D721Med (cell line): ENCODE measurements around the gene MCTP1.
A peak's percentile ranks its signal among the peaks of the same experiment; 100 is the strongest.

Source experiments
- DNase-seq: peaks from one replicate; pipeline ENCODE4 v3.0.0; 2011; ENCODE audit warnings: low spot score; ENCODE audit not compliant: insufficient read length
- FAIRE-seq: peaks from 2 replicates; lab custom pipeline; 2011; peaks lifted over from hg19 to GRCh38; lab: Jason Lieb, UNC
- TF ChIP-seq, protein P1 (sequence below): IDR thresholded peaks from 2 replicates; pipeline ENCODE4 v1.5.1; 2012; ENCODE audit warnings: mild to moderate bottlenecking, control low read depth; ENCODE audit not compliant: insufficient read depth; ENCODE audit errors: missing control alignments

Gene MCTP1

DNA sequence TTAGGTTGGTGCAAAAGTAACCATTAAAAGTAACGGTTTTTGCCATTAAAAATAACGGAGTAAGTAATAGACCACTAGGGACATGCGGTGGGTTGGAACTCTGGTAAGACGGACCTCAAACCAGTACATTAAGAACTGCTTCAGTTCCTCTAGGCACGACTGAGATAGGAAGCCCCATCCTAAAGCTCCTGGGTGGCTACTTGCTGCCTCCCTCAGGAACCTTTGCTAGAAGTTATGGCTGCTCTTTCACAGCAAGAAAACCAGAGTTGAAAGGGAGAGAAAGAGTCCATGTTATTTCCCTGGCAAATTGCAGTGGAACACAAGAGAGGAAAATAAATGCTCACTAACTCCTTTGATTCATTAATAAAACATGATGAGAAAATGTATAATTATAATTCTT, 47.6 kb downstream of the MCTP1 start:
- FAIRE-seq, result no peak
- TF ChIP-seq, protein P1, sequence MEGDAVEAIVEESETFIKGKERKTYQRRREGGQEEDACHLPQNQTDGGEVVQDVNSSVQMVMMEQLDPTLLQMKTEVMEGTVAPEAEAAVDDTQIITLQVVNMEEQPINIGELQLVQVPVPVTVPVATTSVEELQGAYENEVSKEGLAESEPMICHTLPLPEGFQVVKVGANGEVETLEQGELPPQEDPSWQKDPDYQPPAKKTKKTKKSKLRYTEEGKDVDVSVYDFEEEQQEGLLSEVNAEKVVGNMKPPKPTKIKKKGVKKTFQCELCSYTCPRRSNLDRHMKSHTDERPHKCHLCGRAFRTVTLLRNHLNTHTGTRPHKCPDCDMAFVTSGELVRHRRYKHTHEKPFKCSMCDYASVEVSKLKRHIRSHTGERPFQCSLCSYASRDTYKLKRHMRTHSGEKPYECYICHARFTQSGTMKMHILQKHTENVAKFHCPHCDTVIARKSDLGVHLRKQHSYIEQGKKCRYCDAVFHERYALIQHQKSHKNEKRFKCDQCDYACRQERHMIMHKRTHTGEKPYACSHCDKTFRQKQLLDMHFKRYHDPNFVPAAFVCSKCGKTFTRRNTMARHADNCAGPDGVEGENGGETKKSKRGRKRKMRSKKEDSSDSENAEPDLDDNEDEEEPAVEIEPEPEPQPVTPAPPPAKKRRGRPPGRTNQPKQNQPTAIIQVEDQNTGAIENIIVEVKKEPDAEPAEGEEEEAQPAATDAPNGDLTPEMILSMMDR, result no peak
- DNase-seq, result no peak

DNA sequence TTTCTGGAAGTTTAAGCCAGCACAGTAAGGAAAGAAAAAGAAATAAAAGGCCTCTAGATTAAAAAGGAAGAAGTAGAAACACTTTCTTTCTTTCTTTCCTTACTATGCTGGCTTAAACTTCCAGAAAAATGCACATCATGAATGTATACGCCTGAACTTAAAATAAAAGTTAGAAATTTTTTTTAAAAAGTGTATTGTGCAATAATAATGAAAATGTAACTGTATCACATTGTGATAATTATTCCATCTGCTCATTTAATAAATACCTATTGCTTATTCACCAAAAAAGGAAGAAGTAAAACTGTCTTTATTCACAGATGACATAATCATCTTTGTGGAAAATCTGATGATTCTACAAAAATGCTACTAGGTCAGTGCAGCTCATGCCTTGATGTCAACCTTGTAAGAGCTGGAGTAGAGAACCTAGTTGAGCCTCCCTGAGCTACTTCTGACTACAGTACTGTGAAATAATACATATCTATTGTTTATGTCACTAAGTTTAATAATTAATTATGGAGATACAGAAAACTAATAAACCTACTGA, 49.4 kb downstream of the MCTP1 start:
- peak; percentile 25 for FAIRE-seq

DNA sequence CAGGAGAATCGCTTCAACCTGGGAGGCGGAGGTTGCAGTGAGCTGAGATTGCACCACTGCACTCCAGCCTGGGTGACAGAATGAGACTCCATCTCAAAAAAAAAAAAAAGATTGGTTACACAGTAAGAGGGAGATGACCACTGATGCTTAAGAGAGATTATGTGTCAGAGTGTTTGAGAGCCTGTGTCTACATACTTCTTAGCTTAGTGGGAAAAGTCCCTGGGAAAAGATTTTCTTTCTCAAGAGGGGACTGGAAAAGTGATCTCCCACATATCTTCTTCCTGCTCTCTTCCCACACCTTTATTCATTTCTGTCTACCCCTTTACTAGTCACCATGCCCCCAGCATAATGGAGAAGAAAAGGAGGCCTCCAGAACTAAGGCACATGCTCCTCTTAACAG, 55.2 kb downstream of the MCTP1 start:
- DNase-seq, result no peak
- TF ChIP-seq, protein P1, result no peak
- FAIRE-seq, result no peak

More for the DNA sequence above, 49.4 kb downstream of the MCTP1 start:
- TF ChIP-seq, protein P1, result no peak
- no peak for DNase-seq

DNA sequence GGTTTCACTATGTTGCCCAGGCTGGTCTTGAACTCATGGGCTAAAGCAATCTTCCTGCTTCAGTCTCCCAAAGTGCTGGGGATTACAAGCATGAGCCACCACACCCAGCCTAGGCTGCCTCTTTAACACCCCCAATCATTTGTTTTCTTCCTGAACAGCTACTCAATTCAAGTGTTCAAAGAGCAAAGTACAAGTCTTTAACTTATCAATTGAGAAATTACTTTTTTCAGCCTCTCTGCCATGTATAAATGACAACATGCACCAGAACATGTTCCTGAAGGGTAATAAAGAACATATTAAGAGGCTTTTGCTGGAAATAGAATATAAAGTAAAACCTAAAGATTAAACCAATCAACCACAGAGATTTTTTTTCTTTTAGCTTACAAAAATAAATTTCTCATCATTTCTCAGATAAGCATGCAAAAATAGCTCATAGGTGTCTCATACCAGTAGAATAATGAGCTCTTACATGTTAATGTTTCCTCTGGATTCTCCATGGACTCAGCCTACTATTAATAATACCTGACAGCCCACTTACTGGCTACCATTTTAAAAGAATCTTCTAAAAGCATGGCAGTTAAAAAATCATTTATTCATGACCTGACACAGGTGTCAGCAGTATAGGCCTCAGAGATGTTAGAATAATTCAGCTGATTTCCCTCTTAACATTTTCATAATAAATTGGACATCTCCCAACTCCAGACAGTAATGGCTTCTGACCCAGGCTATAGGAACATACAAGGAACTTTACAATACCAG, 60.0 kb downstream of the MCTP1 start:
- DNase-seq (no peak), FAIRE-seq (no peak)
- TF ChIP-seq, protein P1, result no peak

DNA sequence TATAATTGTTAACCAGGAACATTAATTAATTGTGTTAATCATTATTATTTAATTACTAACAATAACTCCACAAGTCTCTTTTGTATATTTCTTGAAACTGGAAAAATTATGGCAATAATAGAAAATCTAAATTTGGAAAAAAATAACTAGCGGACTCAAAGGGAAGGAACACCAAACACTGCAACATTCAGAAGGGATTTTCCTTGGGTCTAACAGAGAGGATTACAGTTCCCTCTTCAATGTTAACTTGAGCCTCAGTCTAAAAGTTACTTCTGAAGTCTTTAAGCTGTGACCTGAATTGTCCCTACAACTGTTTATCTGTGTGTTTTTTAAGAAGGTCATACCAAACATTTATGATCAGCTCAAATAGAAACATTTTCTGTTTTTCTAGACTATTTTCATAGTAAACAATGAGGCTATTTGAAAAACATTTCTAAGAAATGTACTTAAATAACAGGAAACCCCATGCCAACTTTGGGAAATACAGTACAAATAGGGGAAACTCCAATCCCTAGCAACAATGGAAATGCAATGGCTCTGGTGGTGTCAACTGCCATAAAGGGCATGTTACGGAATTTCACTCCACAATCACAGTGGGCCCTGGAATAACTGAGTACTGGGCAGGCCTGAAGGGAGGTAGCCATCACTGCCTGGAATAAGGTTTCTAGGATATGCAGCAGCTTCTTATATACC, 61.2 kb downstream of the MCTP1 start:
- FAIRE-seq (no peak), DNase-seq (no peak)
- TF ChIP-seq, protein P1, result no peak

DNA sequence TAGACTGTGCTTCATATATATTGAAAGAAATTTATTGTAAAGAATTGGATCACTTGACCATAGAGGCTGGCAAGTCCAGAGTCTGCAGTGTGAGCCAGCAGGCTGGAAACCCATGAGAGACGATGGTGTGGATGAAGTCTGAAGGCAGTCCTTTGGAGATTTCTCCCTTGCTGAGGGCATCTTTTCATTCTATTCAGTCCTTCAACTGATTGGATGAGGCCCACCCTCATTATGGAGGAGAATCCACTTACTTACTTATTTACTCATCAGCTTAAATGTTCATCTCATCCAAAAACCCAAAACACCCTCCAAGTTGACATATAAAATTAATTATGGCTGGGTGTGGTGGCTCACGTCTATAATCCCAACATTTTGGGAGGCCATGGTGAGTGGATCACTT, 62.1 kb downstream of the MCTP1 start:
- DNase-seq (no peak), FAIRE-seq (no peak)
- TF ChIP-seq, protein P1, result no peak
